CD4-positive, alpha-beta T cell (primary cell): ENCODE results near the gene TTLL11. TPM values are rescaled to one million over a fixed set of nuclear protein-coding genes. Genes with fewer than 3 reads are reported as not detected.

Source experiments
- ATAC-seq: fragments of 200-7000 bp; cut with Tn5 transposase; one replicate; pipeline ENCODE4 v1.10.0; 2022; ENCODE audit warnings: mild to moderate bottlenecking; ENCODE audit not compliant: poor library complexity
- CTCF ChIA-PET: fragments of 350-600 bp; sonication (Branson Sonifier 250); formaldehyde crosslinking; loops from one replicate; lab custom pipeline; 2021; ENCODE audit warnings: antibody characterized with exemption, inconsistent platforms; lab: Charles Lee
- POLR2A ChIA-PET: fragments of 350-600 bp; sonication (Branson Sonifier 250); formaldehyde crosslinking; loops from one replicate; lab custom pipeline; 2021; ENCODE audit warnings: antibody characterized with exemption, inconsistent platforms; lab: Charles Lee
- DNase-seq, 14 experiments: peaks; one replicate each; pipeline ENCODE4 v3.0.0-alpha.2; 2013 to 2020; ENCODE audit warnings: mixed read lengths in 2 of 14
- H3K27ac ChIP-seq, 2 donors: one replicate each; pipeline versions ENCODE4 v1.5.1 to v1.7.0; 2013; ENCODE audit warnings: low read length in 2 of 2, low read depth in 1 of 2, mild to moderate bottlenecking in 1 of 2
- H3K27me3 ChIP-seq, 2 experiments: 1 replicate in 1 of 2; 2 replicates in 1 of 2; pipeline versions ENCODE4 v1.6.1 to v1.7.0; 2013; ENCODE audit warnings: low read length in 2 of 2, control low read depth in 1 of 2, mild to moderate bottlenecking in 1 of 2, moderate library complexity in 1 of 2; ENCODE audit not compliant: insufficient read depth in 2 of 2, control insufficient read depth in 1 of 2
- H3K36me3 ChIP-seq: one replicate; pipeline ENCODE4 v1.6.1; 2013; ENCODE audit warnings: low read length, control low read depth; ENCODE audit not compliant: insufficient read depth
- H3K4me1 ChIP-seq: one replicate; pipeline ENCODE4 v1.6.1; 2013; ENCODE audit warnings: low read length, control low read depth; ENCODE audit not compliant: insufficient read depth
- H3K4me3 ChIP-seq: one replicate; pipeline ENCODE4 v1.5.1; 2013; ENCODE audit warnings: mild to moderate bottlenecking, low read length, moderate library complexity
- H3K9me3 ChIP-seq, 2 experiments: 1 replicate in 1 of 2; 2 replicates in 1 of 2; pipeline versions ENCODE4 v1.6.1 to v1.7.0; 2013; ENCODE audit warnings: low read length in 2 of 2, mild to moderate bottlenecking in 2 of 2, control low read depth in 1 of 2, moderate library complexity in 1 of 2; ENCODE audit not compliant: control insufficient read depth in 1 of 2, insufficient read depth in 1 of 2
- H3K27ac Mint-ChIP-seq: one replicate; pipeline ENCODE4 v1.8.0; 2020; ENCODE audit warnings: mixed read lengths
- H3K27me3 Mint-ChIP-seq: one replicate; pipeline ENCODE4 v1.8.0; 2021; ENCODE audit warnings: mixed read lengths
- H3K36me3 Mint-ChIP-seq: one replicate; pipeline ENCODE4 v1.8.0; 2021; ENCODE audit warnings: low read depth, mixed read lengths
- H3K4me1 Mint-ChIP-seq: one replicate; pipeline ENCODE4 v1.8.0; 2021; ENCODE audit warnings: low read depth, mixed read lengths
- H3K4me3 Mint-ChIP-seq: one replicate; pipeline ENCODE4 v1.8.0; 2020; ENCODE audit warnings: mild to moderate bottlenecking, mixed read lengths
- H3K9me3 Mint-ChIP-seq: one replicate; pipeline ENCODE4 v1.8.0; 2020; ENCODE audit warnings: mixed read lengths
- CTCF ChIP-seq: fragments of 200-600 bp; IDR thresholded peaks from one replicate; pipeline ENCODE4 v1.8.0; 2022; ENCODE audit warnings: antibody characterized with exemption, mild to moderate bottlenecking
- intact Hi-C, 2 experiments: fragments of 100-400 bp; cut with DNase I in 1 of 2; cut with micrococcal nuclease in 1 of 2; formaldehyde crosslinking; loops; one replicate each; pipeline versions ENCODE4 v1.15.1 to v1.9.0; 2023 to 2025; cut with DNase I, micrococcal nuclease
- total RNA-seq, 174 experiments: library from RNA in 2 of 174; stranded (reverse) in 2 of 174; gene quantifications; one replicate each; pipeline ENCODE4 v1.2.3 and lab custom pipeline; 2021 to 2026

Gene TTLL11
- total RNA-seq, 2 experiments from 2014 or later = 1.6 to 2.3 TPM

DNA sequence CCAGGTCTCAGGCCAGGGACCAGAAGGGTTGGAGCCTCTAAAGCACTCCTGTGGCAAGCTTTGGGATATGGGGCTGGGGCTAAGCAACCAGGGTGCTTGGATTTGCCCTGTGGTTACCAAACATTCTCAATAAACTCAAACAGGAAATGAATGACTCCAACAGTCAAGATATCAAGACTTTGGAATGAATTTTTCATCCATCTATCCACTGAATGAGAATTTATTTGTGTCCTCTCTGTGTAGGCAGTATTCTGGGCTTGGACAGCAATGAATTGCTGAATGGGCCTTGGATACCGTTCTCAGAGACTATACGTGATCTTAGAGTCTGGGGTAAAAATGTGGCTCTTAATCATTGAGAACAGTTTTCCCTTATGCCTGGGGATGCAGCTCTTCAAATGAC, 229.2 kb downstream of the TTLL11 start:
- H3K9me3 Mint-ChIP-seq = no peaks in the 10 kb centered on the region
- ChIA-PET CTCF (no interaction called here), POLR2A (no interaction called here)
- ATAC-seq (no peak), DNase-seq (no peak)
- no peak overlapping the region for H3K27ac ChIP-seq
- no peak overlapping the region for H3K27ac Mint-ChIP-seq
- no peaks in the 10 kb centered on the region for H3K4me1 Mint-ChIP-seq
- no peak overlapping the region for H3K4me3 Mint-ChIP-seq
- H3K9me3 ChIP-seq = no peaks in the 10 kb centered on the region
- no peak overlapping the region for H3K4me3 ChIP-seq
- intact Hi-C loops = no loop called here
- H3K36me3 Mint-ChIP-seq = no peaks in the 10 kb centered on the region
- no peaks in the 10 kb centered on the region for H3K36me3 ChIP-seq
- H3K4me1 ChIP-seq = no peaks in the 10 kb centered on the region
- no peak for TF ChIP-seq CTCF
- no peaks in the 10 kb centered on the region for H3K27me3 ChIP-seq
- no peaks in the 10 kb centered on the region for H3K27me3 Mint-ChIP-seq

GRCh38 chr9:121862371-121863332, 230.5 kb downstream of the TTLL11 start:
- Mint-ChIP-seq H3K4me1 (no peaks in the 10 kb centered on the region), H3K27me3 (no peaks in the 10 kb centered on the region), H3K9me3 (no peaks in the 10 kb centered on the region), H3K36me3 (no peaks in the 10 kb centered on the region), H3K27ac (no peak overlapping the region), H3K4me3 (no peak overlapping the region)
- no peak for TF ChIP-seq CTCF
- H3K4me1 ChIP-seq = no peaks in the 10 kb centered on the region
- no peaks in the 10 kb centered on the region for H3K9me3 ChIP-seq
- intact Hi-C loops = no loop called here
- ATAC-seq (no peak), DNase-seq (no peak)
- H3K36me3 ChIP-seq = no peaks in the 10 kb centered on the region
- no peak overlapping the region for H3K27ac ChIP-seq
- POLR2A ChIA-PET = no interaction called here
- H3K27me3 ChIP-seq = no peaks in the 10 kb centered on the region
- no peak overlapping the region for H3K4me3 ChIP-seq
- CTCF ChIA-PET = no interaction called here

DNA sequence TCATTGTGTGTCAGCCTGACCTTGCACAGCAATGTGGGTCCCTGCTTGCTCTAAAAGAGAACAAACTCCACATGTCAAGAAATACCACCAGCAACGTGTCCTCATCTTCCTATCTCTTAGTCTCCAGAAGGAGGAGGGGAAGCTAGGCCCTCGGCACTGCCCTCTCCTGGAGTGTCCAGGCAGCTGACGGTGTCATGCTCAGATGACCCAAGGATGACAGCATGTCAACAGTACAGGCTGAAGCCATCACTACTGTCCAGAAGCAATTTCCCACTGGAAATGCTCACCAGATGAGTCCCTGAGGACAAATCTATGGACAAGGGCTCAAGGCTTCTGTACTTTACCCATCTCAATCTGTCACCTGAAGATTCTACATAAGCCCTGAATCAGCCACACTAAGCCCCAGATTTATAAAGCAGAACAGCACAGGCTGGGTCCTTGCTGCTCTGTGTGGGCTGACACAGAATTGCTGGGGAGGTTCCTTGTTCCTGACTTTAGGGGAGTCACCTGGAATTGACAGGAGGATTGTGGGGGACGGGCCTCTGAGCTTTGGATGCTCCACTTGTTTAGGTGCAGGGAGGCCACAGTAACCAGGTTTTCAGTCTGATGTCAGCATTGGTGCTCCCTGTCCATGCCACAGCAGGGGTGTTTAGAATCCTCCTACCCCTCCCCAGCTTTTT, 231.5 kb downstream of the TTLL11 start:
- no peak overlapping the region for H3K4me3 Mint-ChIP-seq
- no peaks in the 10 kb centered on the region for H3K4me1 Mint-ChIP-seq
- H3K36me3 Mint-ChIP-seq = no peaks in the 10 kb centered on the region
- Histone ChIP-seq H3K4me1 (no peaks in the 10 kb centered on the region), H3K9me3 (no peaks in the 10 kb centered on the region), H3K36me3 (no peaks in the 10 kb centered on the region), H3K27ac (no peak overlapping the region), H3K27me3 (no peaks in the 10 kb centered on the region), H3K4me3 (no peak overlapping the region)
- intact Hi-C loops = no loop called here
- ChIA-PET CTCF (no interaction called here), POLR2A (no interaction called here)
- H3K27ac Mint-ChIP-seq = no peak overlapping the region
- TF ChIP-seq CTCF = no peak
- H3K9me3 Mint-ChIP-seq = no peaks in the 10 kb centered on the region
- no peaks in the 10 kb centered on the region for H3K27me3 Mint-ChIP-seq
- DNase-seq = no peak
- no peak for ATAC-seq
